ENCODE data around the gene CCAR1. TPM values are rescaled to one million over a fixed set of nuclear protein-coding genes. Genes with fewer than 3 reads are reported as not detected.
"Not testable (repeated sequence)": the region's sequence is repeated elsewhere in the genome, so short reads cannot be mapped to it uniquely, and the experiment has no call there.

Gene CCAR1, protein sequence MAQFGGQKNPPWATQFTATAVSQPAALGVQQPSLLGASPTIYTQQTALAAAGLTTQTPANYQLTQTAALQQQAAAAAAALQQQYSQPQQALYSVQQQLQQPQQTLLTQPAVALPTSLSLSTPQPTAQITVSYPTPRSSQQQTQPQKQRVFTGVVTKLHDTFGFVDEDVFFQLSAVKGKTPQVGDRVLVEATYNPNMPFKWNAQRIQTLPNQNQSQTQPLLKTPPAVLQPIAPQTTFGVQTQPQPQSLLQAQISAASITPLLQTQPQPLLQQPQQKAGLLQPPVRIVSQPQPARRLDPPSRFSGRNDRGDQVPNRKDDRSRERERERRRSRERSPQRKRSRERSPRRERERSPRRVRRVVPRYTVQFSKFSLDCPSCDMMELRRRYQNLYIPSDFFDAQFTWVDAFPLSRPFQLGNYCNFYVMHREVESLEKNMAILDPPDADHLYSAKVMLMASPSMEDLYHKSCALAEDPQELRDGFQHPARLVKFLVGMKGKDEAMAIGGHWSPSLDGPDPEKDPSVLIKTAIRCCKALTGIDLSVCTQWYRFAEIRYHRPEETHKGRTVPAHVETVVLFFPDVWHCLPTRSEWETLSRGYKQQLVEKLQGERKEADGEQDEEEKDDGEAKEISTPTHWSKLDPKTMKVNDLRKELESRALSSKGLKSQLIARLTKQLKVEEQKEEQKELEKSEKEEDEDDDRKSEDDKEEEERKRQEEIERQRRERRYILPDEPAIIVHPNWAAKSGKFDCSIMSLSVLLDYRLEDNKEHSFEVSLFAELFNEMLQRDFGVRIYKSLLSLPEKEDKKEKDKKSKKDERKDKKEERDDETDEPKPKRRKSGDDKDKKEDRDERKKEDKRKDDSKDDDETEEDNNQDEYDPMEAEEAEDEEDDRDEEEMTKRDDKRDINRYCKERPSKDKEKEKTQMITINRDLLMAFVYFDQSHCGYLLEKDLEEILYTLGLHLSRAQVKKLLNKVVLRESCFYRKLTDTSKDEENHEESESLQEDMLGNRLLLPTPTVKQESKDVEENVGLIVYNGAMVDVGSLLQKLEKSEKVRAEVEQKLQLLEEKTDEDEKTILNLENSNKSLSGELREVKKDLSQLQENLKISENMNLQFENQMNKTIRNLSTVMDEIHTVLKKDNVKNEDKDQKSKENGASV
- total RNA-seq = 100 to 1,000 TPM in 1 of 2 experiments, 10 to 100 TPM in 1; 86.7 to 111 TPM

DNA sequence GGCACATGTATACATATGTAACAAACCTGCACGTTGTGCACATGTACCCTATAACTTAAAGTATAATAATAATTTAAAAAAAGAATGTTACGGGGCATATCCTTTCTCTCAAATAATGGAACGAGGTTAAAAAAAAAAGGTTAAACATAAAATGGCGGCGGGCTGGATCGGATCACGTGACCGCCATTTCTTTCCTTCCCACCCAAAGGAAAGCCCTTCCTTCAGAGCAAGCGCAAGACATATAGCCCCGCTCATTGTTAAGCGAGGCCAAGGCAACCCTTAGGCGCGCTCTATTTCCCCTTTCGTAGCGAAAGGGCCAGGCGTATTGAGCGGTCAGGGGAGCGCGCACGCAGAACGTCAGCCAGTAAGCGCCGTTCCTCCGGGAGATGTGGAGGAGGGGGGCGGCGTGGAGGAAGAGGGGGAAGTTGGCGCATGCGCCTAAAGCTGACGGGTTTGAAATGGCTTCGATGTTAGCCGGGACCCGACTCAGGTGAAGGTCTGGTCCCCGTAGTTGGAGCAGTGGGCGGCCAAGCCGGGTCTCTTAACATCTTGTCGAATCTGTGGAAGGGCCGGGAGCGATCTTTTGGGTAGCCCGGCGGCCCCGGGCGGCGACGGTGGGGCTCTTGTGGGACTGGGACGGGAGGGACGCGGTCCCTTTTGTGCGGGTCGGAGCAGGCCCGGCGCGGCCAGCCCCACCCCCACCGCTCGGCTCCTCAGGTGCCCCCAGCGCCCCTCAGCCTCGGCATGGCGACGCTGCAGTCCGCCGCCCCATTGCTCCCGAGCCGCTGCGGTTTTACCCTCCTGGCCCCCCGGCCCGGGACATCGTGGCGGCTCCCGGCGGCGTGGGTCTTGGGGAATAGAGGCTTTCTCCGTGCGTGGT lies at the start of gene CCAR1:
CCAR1 (plus strand) TSS at position 447 of the 880 bp plus-strand sequence. CDS start 1,266 bp downstream, outside the sequence.
- peaks cover 21% of the 10 kb centered on the region for H3K4me1 Mint-ChIP-seq
- ChIA-PET POLR2A (interaction anchor here (0.7 kb wide), 1 partner anchor 1598 kb away, joined by 5 read pairs; no protein-coding TSS in a partner anchor), CTCF (interaction anchor here (1.2 kb wide), 2 partner anchors 13 to 299 kb away, joined by 4 to 5 read pairs; no protein-coding TSS in a partner anchor)
- H3K9me3 Mint-ChIP-seq = no peaks in the 10 kb centered on the region
- peak within 1 kb of the TSS; percentile 99 for H3K4me3 Mint-ChIP-seq
- H3K27me3 Mint-ChIP-seq = no peaks in the 10 kb centered on the region
- peak within 1 kb of the TSS; percentile 99 for H3K27ac Mint-ChIP-seq
- peak; percentile 98 for DNase-seq
- H3K36me3 Mint-ChIP-seq (ENCODE audit: low read depth) = peaks cover 29% of the 10 kb centered on the region

DNA sequence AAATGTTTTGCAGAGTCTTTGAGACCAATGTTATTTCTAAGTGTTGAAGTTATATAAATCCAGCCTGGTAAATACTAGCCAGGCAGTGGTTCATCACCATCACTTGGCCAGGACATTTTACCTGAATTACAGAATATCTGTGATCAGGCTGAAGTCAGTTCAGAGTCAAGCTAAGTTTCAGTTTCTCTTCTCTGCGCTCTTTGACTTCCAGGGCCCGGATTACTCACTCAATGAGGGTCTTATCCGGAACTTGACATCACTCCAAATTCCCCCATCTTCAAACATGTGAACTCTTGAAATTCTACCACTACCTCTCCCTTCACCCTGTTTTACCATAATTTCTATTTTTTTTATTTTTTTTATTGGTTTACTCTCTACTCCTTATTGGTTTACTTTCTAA lies 36.6 kb upstream of the CCAR1 start:
- no peak for DNase-seq
- H3K4me1 Mint-ChIP-seq = peaks cover 1% of the 10 kb centered on the region
- ChIA-PET CTCF (no interaction called here), POLR2A (no interaction called here)
- no peaks in the 10 kb centered on the region for H3K9me3 Mint-ChIP-seq
- H3K4me3 Mint-ChIP-seq = no peak overlapping the region
- no peaks in the 10 kb centered on the region for H3K27me3 Mint-ChIP-seq
- peaks cover 17% of the 10 kb centered on the region for H3K36me3 Mint-ChIP-seq (ENCODE audit: low read depth)
- H3K27ac Mint-ChIP-seq = peak overlapping the region; percentile 32

DNA sequence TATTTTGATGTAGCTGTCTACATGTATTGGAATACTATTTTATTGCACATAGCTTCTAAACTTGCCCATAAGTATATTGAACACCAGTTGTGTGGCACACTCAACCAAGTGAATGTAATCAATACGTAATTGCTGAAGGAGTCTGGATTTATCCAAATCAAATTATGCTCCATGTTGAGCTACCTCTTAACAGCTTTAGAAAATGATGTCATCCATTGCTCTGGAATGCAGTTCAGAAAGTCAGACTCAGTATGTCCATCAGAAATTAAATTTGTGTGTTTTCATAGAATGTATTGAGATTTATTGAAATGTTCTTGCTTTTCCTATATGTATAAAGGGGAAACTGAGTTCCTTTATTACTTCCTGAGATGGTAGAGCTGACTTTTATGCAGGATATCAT lies 25.0 kb upstream of the CCAR1 start:
- Mint-ChIP-seq H3K27ac (no peak overlapping the region), H3K4me1 (no peaks in the 10 kb centered on the region), H3K27me3 (no peaks in the 10 kb centered on the region), H3K9me3 (no peaks in the 10 kb centered on the region), H3K36me3 (ENCODE audit: low read depth) (peaks cover 2% of the 10 kb centered on the region), H3K4me3 (no peak overlapping the region)
- CTCF ChIA-PET = interaction anchor here (0.6 to 1.7 kb wide), 5 partner anchors 12 to 147 kb away, joined by 3 to 6 read pairs (median 3); no protein-coding TSS in a partner anchor
- no peak for DNase-seq
- POLR2A ChIA-PET = no interaction called here

DNA sequence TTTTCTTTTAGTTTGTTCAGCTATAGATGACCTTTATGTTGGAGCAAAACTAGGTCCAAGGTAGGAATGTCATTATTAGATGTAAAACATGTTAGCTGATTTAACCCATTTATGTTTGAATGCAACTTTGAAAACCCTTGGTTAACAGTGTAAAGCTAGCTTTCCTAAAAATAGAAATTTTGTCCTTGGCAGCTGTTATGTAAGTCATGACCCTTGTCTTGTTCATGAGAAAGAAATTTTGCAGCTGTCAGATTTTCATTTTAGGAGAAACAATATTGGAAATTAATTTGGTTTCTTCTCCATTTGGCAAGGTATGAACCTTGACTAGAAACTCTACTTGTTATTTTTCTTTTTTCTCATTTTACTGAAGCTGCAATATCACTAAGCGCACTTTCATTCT lies 23.9 kb upstream of the CCAR1 start:
- H3K9me3 Mint-ChIP-seq = no peaks in the 10 kb centered on the region
- no peaks in the 10 kb centered on the region for H3K36me3 Mint-ChIP-seq (ENCODE audit: low read depth)
- ChIA-PET POLR2A (interaction anchor here (0.5 kb wide), 1 partner anchor 40 kb away, joined by 10 read pairs; no protein-coding TSS in a partner anchor), CTCF (interaction anchor here (0.6 to 1.6 kb wide), 3 partner anchors 10 to 21 kb away, joined by 3 to 6 read pairs (median 3); no protein-coding TSS in a partner anchor)
- no peak overlapping the region for H3K4me3 Mint-ChIP-seq
- no peaks in the 10 kb centered on the region for H3K4me1 Mint-ChIP-seq
- H3K27me3 Mint-ChIP-seq = peaks cover 1% of the 10 kb centered on the region
- no peak for DNase-seq
- no peak overlapping the region for H3K27ac Mint-ChIP-seq

DNA sequence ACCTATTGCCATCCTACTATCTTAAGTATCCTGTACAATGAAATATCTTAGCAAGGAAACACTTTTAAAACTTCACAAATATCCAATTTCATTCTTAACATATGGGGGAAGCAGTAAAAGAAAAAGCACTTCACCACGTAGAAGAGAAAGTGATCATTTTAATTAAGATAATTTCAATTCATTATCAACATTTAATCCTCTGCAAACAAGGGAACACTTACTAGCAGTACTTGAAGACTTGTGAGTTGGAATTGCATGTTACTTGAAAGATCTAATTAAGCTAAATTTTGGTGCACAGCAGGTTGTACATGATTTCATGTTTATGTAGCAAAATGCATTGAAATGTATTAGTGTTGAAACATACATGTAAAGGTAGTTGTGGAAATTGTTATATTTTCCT lies 20.8 kb upstream of the CCAR1 start:
- DNase-seq = no peak
- POLR2A ChIA-PET = no interaction called here
- no peak overlapping the region for H3K4me3 Mint-ChIP-seq
- H3K36me3 Mint-ChIP-seq (ENCODE audit: low read depth) = no peaks in the 10 kb centered on the region
- CTCF ChIA-PET = no interaction called here
- H3K27ac Mint-ChIP-seq = no peak overlapping the region
- peaks cover 1% of the 10 kb centered on the region for H3K27me3 Mint-ChIP-seq
- no peaks in the 10 kb centered on the region for H3K9me3 Mint-ChIP-seq
- no peaks in the 10 kb centered on the region for H3K4me1 Mint-ChIP-seq

DNA sequence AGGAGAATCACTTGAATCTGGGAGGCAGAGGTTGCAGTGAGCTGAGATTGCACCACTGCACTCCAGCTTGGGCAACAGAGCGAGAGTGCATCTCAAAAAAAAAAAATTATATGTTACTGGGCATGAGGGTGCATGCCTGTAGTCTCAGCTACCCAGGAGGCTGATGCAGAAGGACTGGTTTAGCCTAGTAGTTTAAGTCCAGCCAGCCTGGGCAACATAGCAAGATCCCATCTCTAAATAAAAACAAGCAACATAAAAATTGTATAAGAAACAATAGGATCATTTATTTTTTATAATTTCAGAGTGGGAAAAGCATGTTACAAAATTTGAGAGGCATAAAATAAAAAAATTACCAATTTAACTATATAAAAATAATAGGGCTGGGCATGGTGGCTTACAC lies 15.5 kb upstream of the CCAR1 start:
- no peak overlapping the region for H3K27ac Mint-ChIP-seq
- peaks cover 1% of the 10 kb centered on the region for H3K27me3 Mint-ChIP-seq
- no peak overlapping the region for H3K4me3 Mint-ChIP-seq
- DNase-seq = no peak
- H3K9me3 Mint-ChIP-seq = no peaks in the 10 kb centered on the region
- POLR2A ChIA-PET = no interaction called here
- H3K36me3 Mint-ChIP-seq (ENCODE audit: low read depth) = no peaks in the 10 kb centered on the region
- CTCF ChIA-PET = no interaction called here
- H3K4me1 Mint-ChIP-seq = no peaks in the 10 kb centered on the region

DNA sequence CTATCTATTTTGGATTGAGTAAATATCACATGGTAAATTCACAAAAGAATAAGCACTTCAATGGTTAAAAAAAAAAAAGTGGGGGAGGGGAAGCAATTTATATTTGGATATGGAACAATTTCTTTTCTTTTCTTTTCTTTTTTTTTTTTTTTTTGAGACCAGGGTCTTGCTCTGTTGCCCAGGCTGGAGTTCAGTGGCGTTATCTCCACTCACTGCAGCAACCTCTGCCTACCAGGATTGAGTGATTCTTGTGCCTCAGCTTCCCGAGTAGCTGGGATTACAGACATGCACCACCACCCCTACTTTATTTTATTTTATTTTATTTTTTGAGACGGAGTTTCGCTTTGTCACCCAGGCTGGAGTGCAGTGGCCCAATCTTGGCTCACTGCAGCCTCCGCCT lies 12.1 kb upstream of the CCAR1 start:
- H3K4me3 Mint-ChIP-seq; POLR2A ChIA-PET; H3K36me3 Mint-ChIP-seq (ENCODE audit: low read depth); H3K27ac Mint-ChIP-seq; H3K27me3 Mint-ChIP-seq; H3K4me1 Mint-ChIP-seq; DNase-seq; H3K9me3 Mint-ChIP-seq: not testable (repeated sequence)
- CTCF ChIA-PET = interaction anchor here (0.7 to 2.1 kb wide), 2 partner anchors 12 to 378 kb away, joined by 3 to 6 read pairs; no protein-coding TSS in a partner anchor

DNA sequence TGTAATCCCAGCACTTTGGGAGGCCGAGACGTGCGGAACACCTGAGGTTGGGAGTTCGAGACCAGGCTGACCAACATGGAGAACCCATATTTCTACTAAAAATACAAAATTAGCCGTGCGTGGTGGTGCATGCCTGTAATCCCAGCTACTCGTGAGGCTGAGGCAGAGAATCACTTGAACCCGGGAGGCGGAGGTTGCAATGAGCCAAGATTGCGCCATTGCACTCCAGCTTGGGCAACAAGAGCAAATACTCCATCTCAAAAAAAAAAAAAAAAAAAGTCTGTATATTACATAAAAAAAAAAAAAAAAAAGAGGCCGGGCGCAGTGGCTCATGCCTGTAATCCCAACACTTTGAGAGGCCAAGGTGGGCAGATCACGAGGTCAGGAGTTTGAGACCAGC lies 8.0 kb upstream of the CCAR1 start:
- CTCF ChIA-PET = interaction anchor here (0.7 kb wide), 1 partner anchor 125 kb away, joined by 3 read pairs; no protein-coding TSS in a partner anchor
- not testable (repeated sequence) for H3K4me1 Mint-ChIP-seq; H3K36me3 Mint-ChIP-seq (ENCODE audit: low read depth)

DNA sequence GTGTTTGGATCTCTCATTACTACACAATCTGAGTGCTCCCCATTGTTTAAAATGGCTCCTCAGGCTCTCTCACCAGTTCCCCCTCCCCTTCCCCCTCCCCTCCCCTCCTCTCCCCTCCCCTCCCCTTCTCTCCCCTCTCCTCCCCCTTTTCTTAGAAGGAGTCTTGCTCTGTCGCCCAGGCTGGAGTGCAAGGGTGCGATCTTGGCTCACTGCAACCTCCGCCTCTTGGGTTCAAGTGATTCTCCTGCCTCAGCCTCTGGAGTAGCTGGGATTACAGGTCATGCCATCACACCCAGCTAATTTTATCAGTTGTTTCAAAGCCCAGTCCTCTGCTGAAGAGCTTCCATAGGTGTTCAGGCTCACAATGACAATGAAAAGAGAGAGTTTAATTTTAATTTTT lies 3.6 kb upstream of the CCAR1 start:
- ChIA-PET CTCF (interaction anchor here (1.4 kb wide), 1 partner anchor 383 kb away, joined by 3 read pairs; no protein-coding TSS in a partner anchor), POLR2A (no interaction called here)
- no peak overlapping the region for H3K27ac Mint-ChIP-seq
- no peaks in the 10 kb centered on the region for H3K27me3 Mint-ChIP-seq
- peaks cover 11% of the 10 kb centered on the region for H3K4me1 Mint-ChIP-seq
- H3K9me3 Mint-ChIP-seq = no peaks in the 10 kb centered on the region
- no peak overlapping the region for H3K4me3 Mint-ChIP-seq
- DNase-seq = no peak
- H3K36me3 Mint-ChIP-seq (ENCODE audit: low read depth) = peaks cover 10% of the 10 kb centered on the region

More for the DNA sequence above, 8.0 kb upstream of the CCAR1 start:
- H3K4me3 Mint-ChIP-seq, POLR2A ChIA-PET, H3K9me3 Mint-ChIP-seq, H3K27ac Mint-ChIP-seq, H3K27me3 Mint-ChIP-seq, DNase-seq: not testable (repeated sequence)

DNA sequence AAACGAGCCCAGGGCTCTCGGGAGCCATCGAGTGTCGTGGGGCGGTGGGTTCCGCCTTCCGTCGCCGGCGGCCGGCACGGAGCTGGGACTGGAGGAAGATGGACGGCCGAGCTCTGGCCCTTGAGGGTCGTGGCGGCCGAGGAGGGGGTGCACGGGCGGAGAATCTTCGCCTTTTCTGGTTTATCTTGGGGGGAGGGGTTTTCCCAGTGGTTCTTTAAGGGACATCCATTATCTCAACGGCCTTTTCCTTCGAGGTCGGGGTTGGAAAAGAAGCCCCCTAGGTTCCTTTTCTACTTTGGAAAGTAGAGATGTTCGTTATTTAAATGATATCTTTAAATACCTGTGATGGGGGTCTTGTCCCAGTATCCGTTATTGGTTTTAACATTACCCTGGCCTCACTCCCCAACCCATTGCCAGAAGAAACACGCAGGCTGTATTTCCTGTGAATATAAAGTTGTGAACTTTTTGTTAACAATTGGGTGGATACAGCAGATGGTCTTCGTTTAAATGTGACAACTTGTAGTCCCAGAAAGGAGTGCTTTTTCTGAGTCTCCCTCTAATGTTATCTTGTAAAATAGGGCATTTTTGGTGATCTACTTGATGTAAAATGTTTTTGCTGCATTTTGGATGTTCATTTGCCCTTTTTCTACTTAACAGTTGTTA lies 765 bp downstream of the CCAR1 start:
- no peak for DNase-seq
- Mint-ChIP-seq H3K36me3 (ENCODE audit: low read depth) (peaks cover 33% of the 10 kb centered on the region), H3K4me1 (peaks cover 21% of the 10 kb centered on the region), H3K9me3 (no peaks in the 10 kb centered on the region), H3K27me3 (no peaks in the 10 kb centered on the region), H3K4me3 (peak overlapping the region; percentile 99), H3K27ac (peak overlapping the region; percentile 94)
- POLR2A ChIA-PET = interaction anchor here (0.7 kb wide), 1 partner anchor 1597 kb away, joined by 5 read pairs; no protein-coding TSS in a partner anchor
- CTCF ChIA-PET = interaction anchor here (1.2 to 1.4 kb wide), 3 partner anchors 12 to 300 kb away, joined by 3 to 5 read pairs (median 4); no protein-coding TSS in a partner anchor

DNA sequence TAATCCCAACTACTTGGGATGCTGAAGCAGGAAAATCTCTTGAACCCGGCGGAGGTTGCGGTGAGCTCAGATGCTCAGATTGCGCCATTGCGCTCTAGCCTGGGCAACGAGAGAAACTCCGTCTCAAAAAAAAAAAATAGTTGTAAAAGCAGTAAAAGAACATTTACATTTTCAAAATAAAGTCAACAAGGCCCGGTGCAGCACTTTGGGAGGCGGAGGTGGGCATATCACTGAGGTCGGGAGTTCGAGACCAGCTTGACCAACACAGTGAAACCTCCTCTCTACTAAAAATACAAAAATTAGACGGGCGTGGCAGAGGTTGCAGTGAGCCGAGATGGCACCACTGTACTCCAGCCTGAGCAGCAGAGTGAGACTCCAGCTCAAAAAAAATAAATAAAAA lies 4.0 kb downstream of the CCAR1 start:
- Mint-ChIP-seq H3K36me3 (ENCODE audit: low read depth) (peaks cover 49% of the 10 kb centered on the region), H3K4me3 (no peak overlapping the region), H3K9me3 (no peaks in the 10 kb centered on the region), H3K27me3 (no peaks in the 10 kb centered on the region), H3K27ac (no peak overlapping the region), H3K4me1 (peaks cover 27% of the 10 kb centered on the region)
- POLR2A ChIA-PET = interaction anchor here (0.6 to 0.7 kb wide), 2 partner anchors 23 to 66 kb away, joined by 3 to 5 read pairs; no protein-coding TSS in a partner anchor
- CTCF ChIA-PET = interaction anchor here (0.6 to 1.0 kb wide), 4 partner anchors 10 to 758 kb away, joined by 3 to 4 read pairs (median 3); no protein-coding TSS in a partner anchor
- DNase-seq = no peak

Measured in activated CD4-positive, alpha-beta T cell treated with anti-CD3 and anti-CD28 coated beads, Interleukin-2, amount 10 ng/mL, durations not matched to agents 7 days and 5 days (primary cell).